A549 treated with GW870086 at 1 μM for 4 hours (cell line): ENCODE results near the gene MAP2. TPM values are rescaled to one million over a fixed set of nuclear protein-coding genes. Genes with fewer than 3 reads are reported as not detected.

Source experiments
- total RNA-seq: library from RNA; stranded (reverse); fragments of 200-300 nt; extraction: Qiagen RNA extraction; gene quantifications from 5 replicates; pipeline ENCODE4 v1.2.3, GENCODE V29; 2022; ENCODE audit warnings: low read depth

MAP2 gene
- 0.86 to 1.4 TPM (median 1.2 TPM) in 5 replicates for total RNA-seq

GRCh38 chr2:209423562-209424198 lies at the start of gene MAP2:
Gene MAP2, plus strand, starts transcription at chr2:209424047. Its CDS starts 229,124 bp downstream, at chr2:209653171.

GRCh38 chr2:209771474-209772289 lies 347.8 kb downstream of the MAP2 start, which contains the start of gene UNC80:
Gene UNC80, plus strand, starts transcription at chr2:209771832. Its CDS starts 241 bp downstream, at chr2:209772073.

